T-helper 1 cell (primary cell): ENCODE measurements around the gene SVOP.
"Not testable (repeated sequence)": the region's sequence is repeated elsewhere in the genome, so short reads cannot be mapped to it uniquely, and the experiment has no call there.

Experiments used
- DNase-seq, 5 donors: peaks; one replicate each; pipeline ENCODE4 v3.0.0-alpha.2; 2012 to 2020

Gene SVOP

GRCh38 chr12:109028624-109029023 is 7.8 kb upstream of the SVOP start:
- not testable (repeated sequence) for DNase-seq

DNA sequence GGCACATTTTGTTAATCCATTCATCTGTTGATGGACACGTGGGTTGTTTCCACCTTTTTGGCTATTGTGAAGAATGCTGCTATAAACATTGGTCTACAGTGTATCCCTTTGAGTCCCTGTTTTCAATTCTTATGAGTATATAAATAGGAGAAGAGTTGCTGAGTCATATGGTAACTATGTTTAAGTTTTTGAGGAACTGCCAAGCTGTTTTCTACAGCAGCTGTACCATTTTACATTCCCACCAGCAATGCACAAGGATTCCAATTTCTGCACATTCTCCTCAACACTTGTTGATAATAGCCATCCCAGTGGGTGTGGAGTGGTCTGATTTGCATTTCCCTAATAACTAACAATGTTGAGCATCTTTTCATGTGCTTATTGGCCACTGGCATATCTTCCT is 6.9 kb upstream of the SVOP start:
- no peak for DNase-seq

DNA sequence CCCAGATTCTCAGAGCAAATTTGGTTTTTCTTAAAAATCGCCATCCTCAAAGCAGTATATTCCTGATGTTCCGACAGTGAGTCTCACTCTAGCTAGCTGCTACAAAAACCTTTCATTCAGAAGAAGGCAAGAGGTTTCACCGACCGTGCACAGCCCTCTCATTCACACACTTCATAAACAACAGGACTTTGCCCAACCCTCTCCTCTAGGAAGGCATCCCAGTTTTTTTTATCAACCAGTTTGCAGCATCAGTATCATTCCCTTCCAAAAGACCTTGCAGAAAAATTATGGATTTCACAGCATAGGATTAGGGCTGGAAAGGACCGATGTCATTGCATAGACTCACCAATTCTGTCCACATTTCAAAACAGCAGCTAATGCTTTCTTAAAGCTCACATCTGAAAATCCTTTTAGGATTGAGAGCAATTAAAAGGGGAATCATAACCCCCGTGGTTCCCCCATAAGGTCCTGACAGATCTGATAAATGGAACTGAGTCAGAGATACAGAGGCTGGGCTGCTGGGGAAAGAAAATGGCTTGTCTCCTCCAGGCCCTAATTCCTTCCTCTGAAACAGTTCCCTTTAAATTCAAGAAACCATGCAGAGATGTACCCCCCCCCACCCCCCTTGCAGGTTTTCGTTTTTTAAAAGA is 597 bp downstream of the SVOP start:
- DNase-seq = no peak

GRCh38 chr12:109018296-109018695 is 2.6 kb downstream of the SVOP start:
- no peak for DNase-seq

- no peak for DNase-seq
Measured at GRCh38 chr12:109016978-109017377, 3.9 kb downstream of the SVOP start.

DNA sequence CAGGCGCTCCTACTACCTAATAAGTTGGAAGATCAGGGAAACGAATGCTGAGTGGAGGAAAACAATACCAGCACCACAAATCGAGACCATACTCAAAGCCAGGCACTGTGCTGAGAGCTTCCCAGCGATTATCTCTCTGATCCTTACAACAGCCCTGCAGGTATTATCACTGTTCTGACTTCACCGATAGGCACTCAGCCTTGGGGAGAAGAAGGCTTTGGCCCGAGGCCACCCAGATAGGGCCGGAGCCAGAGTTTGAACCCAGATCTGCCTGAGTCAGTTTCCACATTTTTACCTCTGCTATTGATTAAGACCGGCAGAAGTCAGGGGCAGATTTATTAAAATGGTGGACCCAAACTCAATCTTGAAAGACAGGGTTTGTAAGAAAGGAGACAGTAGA is 4.9 kb downstream of the SVOP start:
- no peak for DNase-seq

GRCh38 chr12:109014984-109015765 is 5.7 kb downstream of the SVOP start:
- no peak for DNase-seq

- no peak for DNase-seq
Measured at GRCh38 chr12:109010259-109010658, 10.6 kb downstream of the SVOP start.

DNA sequence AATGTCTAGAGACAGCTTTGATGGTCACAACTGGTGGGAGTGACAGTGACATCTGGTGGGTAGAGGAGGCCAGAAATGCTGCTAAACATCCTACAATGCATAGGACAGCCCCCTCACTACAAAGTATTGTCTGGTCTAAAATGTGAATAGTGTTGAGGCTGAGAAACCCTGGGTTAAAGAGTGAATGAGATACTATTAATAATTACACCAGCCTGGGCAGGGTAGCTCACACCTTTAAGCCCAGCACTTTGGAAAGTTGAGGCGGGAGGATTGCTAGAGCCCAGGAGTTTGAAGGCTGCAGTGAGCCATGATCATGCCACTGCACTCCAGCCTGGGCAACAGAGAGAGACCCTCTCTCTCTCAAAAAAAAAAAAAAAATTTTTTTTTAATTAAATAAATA is 11.1 kb downstream of the SVOP start:
- DNase-seq = no peak

DNA sequence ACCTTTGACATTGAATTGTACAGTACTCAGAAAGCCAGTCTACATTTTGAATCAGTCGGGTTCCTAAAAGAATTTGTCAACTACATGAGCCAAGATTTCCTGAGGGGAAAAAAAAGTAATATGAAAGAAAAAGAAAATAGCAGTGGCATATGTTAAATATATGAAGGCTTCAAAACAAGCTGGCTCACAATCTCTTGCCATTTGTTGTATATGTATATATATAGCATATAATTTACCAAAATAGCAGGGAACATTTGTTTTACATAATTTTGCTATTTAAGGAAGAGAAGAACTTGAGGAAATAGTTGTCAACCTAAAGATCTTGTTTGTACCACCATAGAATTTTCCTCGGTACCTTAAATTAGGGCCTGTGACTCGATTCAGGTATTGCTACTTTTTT is 16.9 kb downstream of the SVOP start:
- DNase-seq = no peak

DNA sequence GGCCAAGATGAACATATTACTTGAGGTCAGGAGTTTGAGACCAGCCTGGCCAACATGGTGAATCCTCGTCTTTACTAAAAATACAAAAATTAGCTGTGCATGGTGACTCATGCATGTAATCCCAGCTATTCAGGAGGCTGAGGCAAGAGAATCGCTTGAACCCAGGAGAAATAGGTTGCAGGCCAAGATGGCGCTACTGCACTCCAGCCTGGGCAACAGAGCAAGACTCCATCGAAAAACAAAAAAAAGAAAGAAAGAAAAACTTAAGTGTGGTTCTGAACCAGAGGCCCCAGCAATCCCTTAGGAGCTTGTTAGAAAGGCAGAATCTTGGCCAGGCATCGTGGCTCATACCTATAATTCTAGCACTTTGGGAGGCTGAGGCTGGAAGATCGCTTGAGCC is 24.5 kb downstream of the SVOP start:
- DNase-seq = no peak

DNA sequence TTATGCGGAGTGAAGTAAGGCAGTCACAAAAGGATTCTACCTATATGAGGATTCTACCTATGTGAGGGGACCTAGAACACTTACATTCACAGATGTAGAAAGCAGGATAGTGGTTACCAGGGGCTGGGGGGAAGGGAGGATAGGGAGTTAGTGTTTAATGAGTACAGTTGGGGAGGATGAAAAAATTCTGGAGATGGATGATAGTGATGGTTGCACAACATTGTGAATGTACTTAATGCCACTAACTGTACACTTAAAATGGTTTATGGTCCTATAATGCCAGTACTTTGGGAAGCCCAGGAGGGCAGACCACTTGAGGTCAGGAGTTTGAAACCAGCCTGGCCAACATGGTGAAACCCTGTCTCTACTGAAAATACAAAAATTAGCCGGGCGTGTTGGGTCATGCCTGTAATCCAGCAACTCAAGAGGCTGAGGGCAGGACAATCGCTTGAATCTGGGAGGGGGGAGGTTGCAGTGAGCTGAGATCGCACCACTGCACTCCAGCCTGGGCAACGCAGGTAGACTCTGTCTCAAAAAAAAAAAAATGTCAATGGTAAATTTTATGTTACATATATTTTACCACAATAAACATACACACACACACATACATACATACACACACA is 25.4 kb downstream of the SVOP start:
- no peak for DNase-seq

GRCh38 chr12:108990103-108990502 is 30.8 kb downstream of the SVOP start:
- DNase-seq = not testable (repeated sequence)

GRCh38 chr12:108989376-108989775 is 31.5 kb downstream of the SVOP start:
- no peak for DNase-seq

- no peak for DNase-seq
Measured at GRCh38 chr12:108985750-108986149, 35.1 kb downstream of the SVOP start.

DNA sequence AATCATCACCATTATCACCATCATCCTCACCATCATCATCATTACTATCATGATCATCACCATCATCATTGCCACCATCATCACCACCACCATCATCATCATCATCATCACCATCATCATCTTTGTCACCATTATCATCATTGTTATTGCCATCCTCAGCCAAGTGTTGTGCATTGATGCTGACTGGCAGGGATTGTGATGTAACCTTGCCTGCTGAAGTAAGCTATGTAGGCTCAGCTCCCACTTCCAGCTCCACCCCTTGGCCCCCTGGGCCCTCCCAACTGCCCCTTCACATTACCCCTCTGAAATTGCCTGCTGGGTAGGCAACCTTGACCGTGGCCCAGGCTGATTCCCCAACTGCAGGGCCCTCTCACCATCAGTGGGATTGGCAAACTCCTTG is 37.6 kb downstream of the SVOP start:
- no peak for DNase-seq

DNA sequence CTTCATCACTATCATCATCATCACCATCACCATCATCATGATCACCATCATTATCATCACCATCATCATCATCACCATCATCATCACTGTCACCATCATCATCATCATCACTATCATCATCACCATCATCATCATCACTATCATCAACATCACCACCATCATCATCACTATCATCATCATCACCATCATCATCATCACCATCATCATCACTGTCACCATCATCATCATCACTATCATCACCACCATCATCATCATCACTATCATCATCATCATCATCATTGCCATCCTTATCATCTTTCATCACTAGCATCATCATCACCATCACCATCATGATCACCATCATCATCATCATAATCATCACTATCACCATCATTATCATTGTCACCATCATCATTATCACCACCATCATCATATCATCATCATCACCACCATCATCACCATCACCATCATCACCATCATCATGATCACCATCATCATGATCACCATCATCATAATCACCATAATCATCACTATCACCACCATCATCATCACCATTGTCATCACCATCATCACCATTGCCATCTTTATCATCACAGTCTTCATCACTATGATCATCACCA is 38.1 kb downstream of the SVOP start:
- no peak for DNase-seq

DNA sequence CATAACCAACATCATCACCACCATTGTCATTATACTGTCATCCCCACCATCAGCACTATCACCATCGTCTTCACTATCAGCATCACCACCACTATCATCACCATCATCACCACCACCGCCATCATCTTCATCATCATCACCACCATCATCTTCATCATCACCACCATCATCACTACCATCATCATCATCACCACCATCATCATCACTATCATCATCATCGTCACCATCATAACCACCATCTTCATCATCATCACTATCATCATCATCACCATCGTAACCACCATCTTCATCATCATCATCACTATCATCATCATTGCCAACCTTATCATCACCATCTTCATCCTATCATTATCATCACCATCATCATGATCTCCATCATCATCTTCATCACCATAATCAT is 39.0 kb downstream of the SVOP start:
- DNase-seq = no peak

GRCh38 chr12:108980831-108981618 is 39.8 kb downstream of the SVOP start:
- no peak for DNase-seq

DNA sequence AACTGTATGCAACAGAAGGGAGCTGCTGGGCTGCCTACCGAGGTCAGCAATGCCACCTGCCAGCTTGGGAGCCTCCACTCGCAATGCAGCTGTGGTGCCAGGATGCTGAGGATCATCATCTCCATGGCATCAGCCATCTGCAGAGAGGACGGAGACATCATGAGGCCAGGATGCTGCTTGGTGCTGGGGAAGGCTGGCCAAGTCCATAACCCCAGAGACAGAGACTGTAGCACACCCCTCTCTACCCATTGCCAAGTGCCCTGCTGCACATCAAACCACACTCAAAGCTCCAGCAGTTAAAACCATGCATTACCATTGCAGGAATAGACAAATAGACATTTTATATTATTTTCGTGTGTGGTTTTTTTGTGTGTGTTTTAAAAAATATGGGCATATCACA is 43.5 kb downstream of the SVOP start:
- no peak for DNase-seq

DNA sequence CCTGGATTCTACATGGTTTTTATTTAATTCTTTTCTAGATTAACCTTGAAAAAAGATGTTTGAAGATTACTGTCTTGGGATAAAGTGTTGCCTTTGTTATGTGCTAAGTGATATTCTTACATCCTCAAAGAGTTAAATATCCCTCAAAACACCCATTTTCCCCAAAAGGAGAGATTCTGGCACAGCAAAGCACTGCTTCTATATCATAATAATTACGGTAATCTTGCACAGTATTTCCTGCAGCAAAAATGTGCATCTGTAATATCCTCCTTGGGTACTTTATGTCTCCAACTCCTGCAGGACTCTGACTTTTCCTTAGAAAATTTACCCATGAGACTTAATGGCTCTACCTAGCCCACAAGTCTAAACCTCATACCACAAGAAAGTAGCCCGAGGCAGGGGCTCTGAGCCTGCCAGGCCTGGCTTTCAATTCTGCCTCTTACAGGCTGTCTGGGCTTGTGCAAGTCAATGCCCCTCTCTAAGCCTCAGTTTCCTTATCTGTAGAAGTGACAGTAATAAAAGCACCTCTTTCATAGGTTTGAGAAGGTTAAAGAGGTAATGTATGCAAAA is 45.8 kb downstream of the SVOP start:
- no peak for DNase-seq

DNA sequence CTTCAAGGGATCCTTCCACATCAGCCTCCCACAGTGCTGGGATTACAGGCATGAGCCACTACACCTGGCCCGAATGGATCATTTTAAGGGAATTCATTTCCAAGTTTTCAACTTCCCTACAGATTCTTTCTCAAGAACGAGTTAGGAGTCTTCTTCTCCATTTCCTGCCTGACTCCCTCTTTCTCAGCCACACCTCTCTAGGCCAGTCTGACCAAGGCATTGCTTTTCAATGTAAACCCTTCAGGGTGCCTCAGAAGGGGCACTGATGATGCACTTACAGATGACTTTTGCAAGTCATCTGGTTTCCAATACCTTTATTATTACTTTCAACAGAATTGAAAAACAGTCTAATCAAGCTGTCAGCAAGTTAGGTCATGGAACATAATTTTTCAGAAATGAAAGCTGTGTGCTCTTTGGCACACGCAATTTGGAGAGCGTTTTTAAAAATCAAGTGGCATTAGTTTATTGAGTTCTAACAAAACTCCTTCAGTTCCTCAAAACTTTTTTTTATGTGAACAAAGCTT is 47.2 kb downstream of the SVOP start:
- no peak for DNase-seq
